ENCODE data around the gene BAZ2A. TPM values are rescaled to one million over a fixed set of nuclear protein-coding genes. Genes with fewer than 3 reads are reported as not detected.

BAZ2A gene
- total RNA-seq, 4 donors from 2014 or later, result 32.1 to 73.2 (median 54.6) TPM

- Histone ChIP-seq H3K27me3 (no peaks in the 10 kb centered on the region), H3K4me3 (peak overlapping the region; percentile 89 to 96), H3K27ac (peak overlapping the region; percentile 94 to 96 (median 96)), H3K4me1 (peaks cover 4 to 55% (median 13%) of the 10 kb centered on the region in 3 donors), H3K36me3 (peaks cover 5 to 44% of the 10 kb centered on the region in 2 donors), H3K9me3 (no peaks in the 10 kb centered on the region)
- TF ChIP-seq EP300 (IDR thresholded peaks at IDR 0.05) (no peak), CTCF (IDR thresholded peaks at IDR 0.05) (peak in 2 of 4 experiments; percentile 2 to 7)
- no peak for ATAC-seq
- 0% methylated on average over 2 to 25 of the region's 29 CpGs for WGBS, 2 donors (ENCODE audit: low coverage in 1 of 2)
Observed at GRCh38 chr12:56645201-56645716, 15.1 kb upstream of the BAZ2A start.

GRCh38 chr12:56644654-56645053 is 14.5 kb upstream of the BAZ2A start:
- no peak for ATAC-seq
- peak overlapping the region; percentile 94 to 96 (median 96) for H3K27ac ChIP-seq
- 38 to 50% methylated on average over 3 to 4 of the region's 4 CpGs for WGBS, 2 donors (ENCODE audit: low coverage in 1 of 2)
- H3K4me3 ChIP-seq, result peak overlapping the region; percentile 89 to 96
- peaks cover 5 to 50% of the 10 kb centered on the region in 2 donors for H3K36me3 ChIP-seq
- no peaks in the 10 kb centered on the region for H3K9me3 ChIP-seq
- TF ChIP-seq POLR2A (IDR thresholded peaks at IDR 0.05) (no peak), CTCF (IDR thresholded peaks at IDR 0.05) (no peak), EP300 (IDR thresholded peaks at IDR 0.05) (no peak)
- no peaks in the 10 kb centered on the region for H3K27me3 ChIP-seq
- H3K4me1 ChIP-seq, result peaks cover 4 to 61% (median 13%) of the 10 kb centered on the region in 3 donors

- H3K4me1 ChIP-seq, result peaks cover 4 to 74% (median 17%) of the 10 kb centered on the region in 3 donors
- 45 to 63% methylated on average over 2 to 5 of the region's 6 CpGs for WGBS, 2 donors (ENCODE audit: low coverage in 1 of 2)
- peaks cover 5 to 71% of the 10 kb centered on the region in 2 donors for H3K36me3 ChIP-seq
- H3K4me3 ChIP-seq, result no peak overlapping the region
- TF ChIP-seq EP300 (IDR thresholded peaks at IDR 0.05) (no peak), POLR2A (IDR thresholded peaks at IDR 0.05) (no peak), POLR2AphosphoS5 (IDR thresholded peaks at IDR 0.05) (no peak), CTCF (IDR thresholded peaks at IDR 0.05) (no peak)
- peak overlapping the region in 1 of 4 donors; percentile 44 for H3K27ac ChIP-seq
- ATAC-seq, result no peak
- H3K9me3 ChIP-seq, result no peaks in the 10 kb centered on the region
- no peaks in the 10 kb centered on the region for H3K27me3 ChIP-seq
Observed at GRCh38 chr12:56641219-56641618, 11.1 kb upstream of the BAZ2A start.

GRCh38 chr12:56637621-56638020 is 7.5 kb upstream of the BAZ2A start:
- Histone ChIP-seq H3K4me3 (no peak overlapping the region), H3K4me1 (peaks cover 9 to 77% (median 18%) of the 10 kb centered on the region in 3 donors), H3K36me3 (peaks cover 5 to 51% of the 10 kb centered on the region in 2 donors), H3K27ac (peak overlapping the region; percentile 90 to 98 (median 94)), H3K27me3 (no peaks in the 10 kb centered on the region), H3K9me3 (no peaks in the 10 kb centered on the region)
- 30 to 36% methylated on average over 2 of the region's 2 CpGs for WGBS, 2 donors (ENCODE audit: low coverage in 1 of 2)
- ATAC-seq, result no peak
- TF ChIP-seq CTCF (IDR thresholded peaks at IDR 0.05) (no peak), POLR2A (IDR thresholded peaks at IDR 0.05) (no peak), POLR2AphosphoS5 (IDR thresholded peaks at IDR 0.05) (no peak), EP300 (IDR thresholded peaks at IDR 0.05) (no peak)
